RWPE2 (cell line): ENCODE measurements around the gene ATP13A2.

Experiments used
- ATAC-seq: fragments of 200-7000 bp; cut with Tn5 transposase; 3 replicates; pipeline ENCODE4 v1.9.1; 2021; ENCODE audit warnings: low read depth
- DNase-seq: peaks from one replicate; pipeline ENCODE4 v3.0.0-alpha.2; 2020; ENCODE audit warnings: low spot score
- H3K27ac ChIP-seq: fragments of 450-650 bp; 2 replicates; pipeline ENCODE4 v1.5.1; 2017; ENCODE audit warnings: mild to moderate bottlenecking; ENCODE audit not compliant: poor library complexity, severe bottlenecking
- H3K27me3 ChIP-seq: fragments of 250-450 bp; sonication (Bioruptor Pico); 2 replicates; pipeline ENCODE4 v1.5.1; 2021; ENCODE audit warnings: mild to moderate bottlenecking, moderate library complexity; ENCODE audit not compliant: insufficient read depth, poor library complexity, severe bottlenecking
- H3K36me3 ChIP-seq: fragments of 250-450 bp; sonication (Bioruptor Pico); 2 replicates; pipeline ENCODE4 v1.5.1; 2020; ENCODE audit warnings: low read depth, mild to moderate bottlenecking, moderate library complexity
- H3K4me1 ChIP-seq: fragments of 250-450 bp; sonication (Bioruptor Pico); 2 replicates; pipeline ENCODE4 v1.5.1; 2021; ENCODE audit warnings: mild to moderate bottlenecking, moderate library complexity; ENCODE audit not compliant: insufficient read depth, poor library complexity, severe bottlenecking
- H3K4me3 ChIP-seq: fragments of 250-450 bp; sonication (Bioruptor Pico); 2 replicates; pipeline ENCODE4 v1.5.1; 2021; ENCODE audit warnings: mild to moderate bottlenecking, moderate library complexity; ENCODE audit not compliant: severe bottlenecking
- H3K9me3 ChIP-seq: fragments of 250-450 bp; sonication (Bioruptor Pico); 2 replicates; pipeline ENCODE4 v1.5.1; 2021; ENCODE audit warnings: mild to moderate bottlenecking, moderate library complexity; ENCODE audit not compliant: severe bottlenecking
- TF ChIP-seq, protein P1 (sequence below): fragments of 450-650 bp; IDR thresholded peaks from one replicate; pipeline ENCODE4 v1.5.1; 2017; ENCODE audit warnings: mild to moderate bottlenecking, moderate library complexity; ENCODE audit not compliant: poor library complexity, severe bottlenecking

The ATP13A2 gene

DNA sequence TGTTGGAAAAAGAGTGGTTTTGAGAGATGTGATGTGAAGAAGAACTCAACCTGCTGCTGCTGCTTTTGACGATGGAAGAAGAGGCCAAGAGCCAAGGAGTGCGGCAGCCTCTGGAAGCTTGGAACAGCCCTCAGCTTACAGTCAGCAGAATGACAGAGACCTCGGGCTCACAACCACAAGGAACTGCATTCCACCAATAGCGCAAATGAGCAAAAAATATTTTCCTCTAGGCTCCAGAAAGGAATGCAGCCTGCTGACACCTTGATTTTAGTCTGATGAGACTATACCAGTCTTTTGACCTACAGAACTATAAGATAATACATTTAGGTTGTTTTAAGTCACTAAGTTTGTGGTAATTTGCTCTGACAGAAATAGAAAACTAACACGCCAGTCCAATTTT, 31.9 kb upstream of the ATP13A2 start:
- DNase-seq = no peak
- H3K36me3 ChIP-seq = peaks cover 83% of the 10 kb centered on the region
- ATAC-seq = no peak
- H3K4me3 ChIP-seq = no peak overlapping the region
- H3K9me3 ChIP-seq = no peaks in the 10 kb centered on the region
- peaks cover 6% of the 10 kb centered on the region for H3K4me1 ChIP-seq
- H3K27me3 ChIP-seq = no peaks in the 10 kb centered on the region
- H3K27ac ChIP-seq = no peak overlapping the region
- TF ChIP-seq, protein P1, sequence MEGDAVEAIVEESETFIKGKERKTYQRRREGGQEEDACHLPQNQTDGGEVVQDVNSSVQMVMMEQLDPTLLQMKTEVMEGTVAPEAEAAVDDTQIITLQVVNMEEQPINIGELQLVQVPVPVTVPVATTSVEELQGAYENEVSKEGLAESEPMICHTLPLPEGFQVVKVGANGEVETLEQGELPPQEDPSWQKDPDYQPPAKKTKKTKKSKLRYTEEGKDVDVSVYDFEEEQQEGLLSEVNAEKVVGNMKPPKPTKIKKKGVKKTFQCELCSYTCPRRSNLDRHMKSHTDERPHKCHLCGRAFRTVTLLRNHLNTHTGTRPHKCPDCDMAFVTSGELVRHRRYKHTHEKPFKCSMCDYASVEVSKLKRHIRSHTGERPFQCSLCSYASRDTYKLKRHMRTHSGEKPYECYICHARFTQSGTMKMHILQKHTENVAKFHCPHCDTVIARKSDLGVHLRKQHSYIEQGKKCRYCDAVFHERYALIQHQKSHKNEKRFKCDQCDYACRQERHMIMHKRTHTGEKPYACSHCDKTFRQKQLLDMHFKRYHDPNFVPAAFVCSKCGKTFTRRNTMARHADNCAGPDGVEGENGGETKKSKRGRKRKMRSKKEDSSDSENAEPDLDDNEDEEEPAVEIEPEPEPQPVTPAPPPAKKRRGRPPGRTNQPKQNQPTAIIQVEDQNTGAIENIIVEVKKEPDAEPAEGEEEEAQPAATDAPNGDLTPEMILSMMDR = no peak

DNA sequence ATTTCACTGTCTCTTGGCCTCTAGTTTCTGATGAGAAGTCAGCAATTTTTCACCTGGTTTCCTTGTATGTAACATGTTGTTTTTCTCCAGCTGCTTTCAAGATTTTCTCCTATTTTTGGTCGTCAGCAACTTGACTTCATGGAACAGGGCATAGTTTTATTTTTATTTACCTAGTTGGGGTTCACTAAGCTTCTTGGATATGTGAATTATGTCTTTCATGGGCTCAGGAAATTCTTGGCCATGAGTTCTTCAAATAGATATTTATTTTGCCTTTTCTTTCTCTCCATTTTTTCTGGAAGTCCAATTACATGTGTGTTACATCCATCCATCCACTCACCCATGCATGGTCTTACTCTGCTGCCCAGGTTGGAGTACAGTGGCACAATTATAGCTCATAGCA, 28.4 kb upstream of the ATP13A2 start:
- Histone ChIP-seq H3K27me3 (no peaks in the 10 kb centered on the region), H3K4me1 (peaks cover 4% of the 10 kb centered on the region), H3K9me3 (no peaks in the 10 kb centered on the region), H3K27ac (no peak overlapping the region), H3K4me3 (no peak overlapping the region), H3K36me3 (peaks cover 79% of the 10 kb centered on the region)
- DNase-seq = no peak
- TF ChIP-seq, protein P1 = no peak
- ATAC-seq = no peak

DNA sequence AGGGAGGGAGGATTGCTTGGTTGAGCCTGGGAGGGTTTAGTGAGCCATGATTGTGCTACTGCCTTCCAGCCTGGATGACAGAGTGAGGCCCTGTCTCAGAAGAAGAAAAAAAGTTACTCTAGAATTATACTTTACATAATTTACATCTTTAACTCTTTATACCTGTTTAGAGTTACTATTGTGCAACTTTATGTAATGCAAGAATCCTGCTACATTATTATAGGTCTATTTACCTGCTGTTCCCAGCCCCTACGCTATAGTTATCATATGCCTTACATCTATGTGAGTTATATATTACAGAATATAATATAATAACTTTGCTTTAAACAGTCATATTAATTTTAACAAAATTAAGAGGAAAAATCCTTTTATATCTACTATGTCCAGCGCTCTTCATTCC, 27.8 kb upstream of the ATP13A2 start:
- Histone ChIP-seq H3K27me3 (no peaks in the 10 kb centered on the region), H3K9me3 (no peaks in the 10 kb centered on the region), H3K4me3 (no peak overlapping the region), H3K4me1 (peaks cover 4% of the 10 kb centered on the region), H3K27ac (no peak overlapping the region), H3K36me3 (peaks cover 79% of the 10 kb centered on the region)
- no peak for ATAC-seq
- no peak for DNase-seq
- TF ChIP-seq, protein P1 = no peak

DNA sequence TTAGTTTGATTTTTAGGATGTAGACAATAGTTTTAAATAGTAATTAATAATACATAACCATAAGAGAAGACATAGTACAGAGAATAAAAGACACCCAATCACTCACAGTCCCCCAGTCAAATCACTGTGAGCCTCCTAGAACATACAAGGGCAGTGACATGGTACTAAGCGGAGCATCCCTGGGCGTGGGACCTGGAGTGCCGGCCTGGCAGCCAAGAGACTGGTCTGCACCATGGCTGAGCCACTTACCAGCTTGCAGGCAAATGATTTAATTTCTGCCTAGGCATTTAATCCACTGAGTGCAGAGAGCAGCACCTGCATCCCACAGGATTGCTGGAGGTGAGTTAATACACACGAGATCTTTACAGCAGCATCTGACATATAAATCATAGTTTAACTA, 21.8 kb upstream of the ATP13A2 start:
- H3K9me3 ChIP-seq = no peaks in the 10 kb centered on the region
- H3K27me3 ChIP-seq = no peaks in the 10 kb centered on the region
- no peak for DNase-seq
- no peak for ATAC-seq
- H3K4me3 ChIP-seq = no peak overlapping the region
- H3K36me3 ChIP-seq = peaks cover 69% of the 10 kb centered on the region
- no peaks in the 10 kb centered on the region for H3K4me1 ChIP-seq
- H3K27ac ChIP-seq = no peak overlapping the region
- TF ChIP-seq, protein P1 = no peak

DNA sequence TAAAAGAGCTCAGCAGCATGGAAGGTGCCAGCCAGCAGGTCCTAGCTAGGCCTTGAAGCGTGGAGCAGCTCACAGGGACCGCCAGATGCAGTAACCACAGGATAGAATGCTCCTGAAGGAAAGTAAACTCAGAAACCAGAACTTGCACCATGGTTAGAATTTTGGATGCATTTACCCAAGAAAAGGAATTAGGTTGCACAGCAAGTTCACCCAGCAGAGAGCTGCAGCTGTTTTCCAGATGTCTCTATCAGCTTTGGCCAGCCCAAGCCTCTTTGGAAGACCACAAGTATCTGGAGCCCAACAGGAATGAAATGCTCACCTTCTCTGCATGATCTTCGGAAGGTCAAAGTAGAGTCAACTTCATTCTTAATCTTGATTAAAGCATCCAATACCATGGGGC, 21.0 kb upstream of the ATP13A2 start:
- Histone ChIP-seq H3K27ac (no peak overlapping the region), H3K4me3 (no peak overlapping the region), H3K4me1 (no peaks in the 10 kb centered on the region), H3K27me3 (no peaks in the 10 kb centered on the region), H3K36me3 (peaks cover 71% of the 10 kb centered on the region), H3K9me3 (no peaks in the 10 kb centered on the region)
- TF ChIP-seq, protein P1 = no peak
- DNase-seq = no peak
- ATAC-seq = no peak
